GM23338 (cell line): ENCODE data around the gene MAVS. TPM values are rescaled to one million over a fixed set of nuclear protein-coding genes. Genes with fewer than 3 reads are reported as not detected.

Source experiments
- ATAC-seq: fragments of 200-7000 bp; cut with Tn5 transposase; 3 replicates; pipeline ENCODE4 v1.9.1; 2020
- DNase-seq: peaks from one replicate; pipeline ENCODE4 v3.0.0-alpha.2; 2015; ENCODE audit warnings: low spot score
- H2AFZ ChIP-seq: fragments of 200-600 bp; sonication (generic); 2 replicates; pipeline ENCODE4 v1.8.0; 2016; ENCODE audit warnings: antibody characterized with exemption, mild to moderate bottlenecking, moderate library complexity
- H3F3A ChIP-seq: fragments of 200-600 bp; sonication (generic); replicated peaks from 2 replicates; pipeline ENCODE4 v1.8.0; 2017; ENCODE audit warnings: antibody characterized with exemption, mixed run types, low read depth
- H3K27ac ChIP-seq: fragments of 200-600 bp; sonication (generic); 2 replicates; pipeline ENCODE4 v1.6.1; 2016; ENCODE audit warnings: low read depth
- H3K27me3 ChIP-seq: fragments of 200-600 bp; sonication (generic); 2 replicates; pipeline ENCODE4 v1.8.0; 2016; ENCODE audit warnings: mild to moderate bottlenecking, mixed run types, moderate library complexity; ENCODE audit not compliant: insufficient read depth
- H3K36me3 ChIP-seq: fragments of 200-600 bp; sonication (generic); 2 replicates; pipeline ENCODE4 v1.8.0; 2016; ENCODE audit warnings: mild to moderate bottlenecking; ENCODE audit not compliant: insufficient read depth
- H3K4me1 ChIP-seq: fragments of 200-600 bp; sonication (generic); 2 replicates; pipeline ENCODE4 v1.8.0; 2016; ENCODE audit warnings: mild to moderate bottlenecking, moderate library complexity; ENCODE audit not compliant: insufficient read depth
- H3K4me2 ChIP-seq: fragments of 200-600 bp; sonication (generic); 2 replicates; pipeline ENCODE4 v1.7.1; 2017; ENCODE audit warnings: mixed run types
- H3K4me3 ChIP-seq: fragments of 200-600 bp; sonication (generic); 2 replicates; pipeline ENCODE4 v1.6.1; 2016; ENCODE audit warnings: mixed run types
- H3K79me2 ChIP-seq: fragments of 200-600 bp; sonication (generic); replicated peaks from 2 replicates; pipeline ENCODE4 v1.8.0; 2017; ENCODE audit warnings: mild to moderate bottlenecking; ENCODE audit not compliant: insufficient read depth
- H3K9me2 ChIP-seq: fragments of 200-600 bp; sonication (generic); 2 replicates; pipeline ENCODE4 v1.8.0; 2017; ENCODE audit not compliant: insufficient read depth
- H4K20me1 ChIP-seq: fragments of 200-600 bp; sonication (generic); replicated peaks from 2 replicates; pipeline ENCODE4 v1.8.0; 2017; ENCODE audit warnings: mild to moderate bottlenecking; ENCODE audit not compliant: insufficient read depth
- H3K27ac Mint-ChIP-seq: 2 replicates; pipeline ENCODE4 v1.8.0; 2020; ENCODE audit warnings: inconsistent platforms, mild to moderate bottlenecking, moderate library complexity, mixed read lengths
- H3K27me3 Mint-ChIP-seq: 3 replicates; pipeline ENCODE4 v1.8.0; 2022; ENCODE audit warnings: low read depth, mild to moderate bottlenecking, moderate library complexity, mixed read lengths, inconsistent platforms; ENCODE audit not compliant: insufficient read depth, poor library complexity
- H3K36me3 Mint-ChIP-seq: 3 replicates; pipeline ENCODE4 v1.8.0; 2021; ENCODE audit warnings: low read depth, mild to moderate bottlenecking, inconsistent platforms, moderate library complexity, mixed read lengths
- H3K4me1 Mint-ChIP-seq: 3 replicates; pipeline ENCODE4 v1.8.0; 2020; ENCODE audit warnings: mild to moderate bottlenecking, inconsistent platforms, mixed read lengths
- H3K4me3 Mint-ChIP-seq: 3 replicates; pipeline ENCODE4 v1.8.0; 2021; ENCODE audit warnings: moderate library complexity, mild to moderate bottlenecking, inconsistent platforms, mixed read lengths
- H3K9me3 Mint-ChIP-seq: 3 replicates; pipeline ENCODE4 v1.8.0; 2020; ENCODE audit warnings: moderate library complexity, mild to moderate bottlenecking, inconsistent platforms, mixed read lengths
- CREB1 ChIP-seq: fragments of 250-450 bp; sonication (Bioruptor Pico); IDR thresholded peaks from 2 replicates; pipeline ENCODE4 v1.5.0; 2020; ENCODE audit warnings: low read depth, mild to moderate bottlenecking, moderate library complexity
- EZH2 ChIP-seq: fragments of 200-600 bp; sonication (generic); IDR thresholded peaks from one replicate; pipeline ENCODE4 v1.8.0; 2017; ENCODE audit warnings: antibody characterized with exemption, mild to moderate bottlenecking, low read depth; ENCODE audit not compliant: unreplicated experiment
- EZH2phosphoT487 ChIP-seq: fragments of 200-600 bp; sonication (generic); IDR thresholded peaks from one replicate; pipeline ENCODE4 v1.8.1; 2018; ENCODE audit warnings: antibody characterized with exemption; ENCODE audit not compliant: unreplicated experiment
- JUNB ChIP-seq: IDR thresholded peaks from one replicate; pipeline ENCODE4 v1.6.1; 2016; ENCODE audit warnings: antibody characterized with exemption; ENCODE audit not compliant: unreplicated experiment
- NANOG ChIP-seq: IDR thresholded peaks from 2 replicates; pipeline ENCODE4 v1.6.1; 2016; ENCODE audit warnings: antibody characterized with exemption, borderline replicate concordance
- POLR2AphosphoS5 ChIP-seq: IDR thresholded peaks from 2 replicates; pipeline ENCODE4 v1.6.1; 2016; ENCODE audit warnings: antibody characterized with exemption, low read depth
- STAT1 ChIP-seq: IDR thresholded peaks from one replicate; pipeline ENCODE4 v1.6.1; 2016; ENCODE audit warnings: antibody characterized with exemption; ENCODE audit not compliant: unreplicated experiment
- ZNF114 ChIP-seq: fragments of 250-450 bp; sonication (Bioruptor Pico); IDR thresholded peaks from 2 replicates; pipeline ENCODE4 v1.5.0; 2020; ENCODE audit warnings: mild to moderate bottlenecking, moderate library complexity
- ZNF331 ChIP-seq: fragments of 250-450 bp; sonication (Bioruptor Pico); IDR thresholded peaks from 2 replicates; pipeline ENCODE4 v1.5.0; 2020; ENCODE audit warnings: low read depth, mild to moderate bottlenecking, moderate library complexity
- polyA plus RNA-seq: library from polyadenylated mRNA; unstranded; fragments of >200 nt; fragmentation: Nextera tagmentation; extraction: Ambion mirVana; gene quantifications from 2 replicates; pipeline ENCODE4 v1.2.1, GENCODE V29; 2016
- total RNA-seq: library from RNA; depleted of rRNA; stranded (reverse); fragments of >200 nt; shearing (Covaris generic); gene quantifications from 2 replicates; pipeline ENCODE4 v1.2.3, GENCODE V29; 2014
- TF ChIP-seq, protein P1 (sequence below): IDR thresholded peaks from one replicate; pipeline ENCODE4 v1.6.1; 2018; ENCODE audit warnings: antibody characterized with exemption; ENCODE audit not compliant: unreplicated experiment
- TF ChIP-seq, protein P2 (sequence below): fragments of 250-450 bp; sonication (Bioruptor Pico); IDR thresholded peaks from 2 replicates; pipeline ENCODE4 v1.5.0; 2020; ENCODE audit warnings: mild to moderate bottlenecking, moderate library complexity
- TF ChIP-seq, protein P3 (sequence below): IDR thresholded peaks from 2 replicates; pipeline ENCODE4 v1.6.1; 2016; ENCODE audit warnings: antibody characterized with exemption
- TF ChIP-seq, protein P4 (sequence below), 2 experiments: fragments of 200-600 bp in 1 of 2; sonication (generic) in 1 of 2; conservative IDR thresholded peaks; 2 replicates each; pipeline versions ENCODE4 v1.5.1 to v1.6.1; 2016 to 2017; ENCODE audit warnings: antibody characterized with exemption in 2 of 2, low read depth in 2 of 2, mild to moderate bottlenecking in 2 of 2, moderate library complexity in 1 of 2

MAVS gene
- total and polyA plus RNA-seq, 2 experiments from 2014 or later: 5.2 to 21.8 TPM

DNA sequence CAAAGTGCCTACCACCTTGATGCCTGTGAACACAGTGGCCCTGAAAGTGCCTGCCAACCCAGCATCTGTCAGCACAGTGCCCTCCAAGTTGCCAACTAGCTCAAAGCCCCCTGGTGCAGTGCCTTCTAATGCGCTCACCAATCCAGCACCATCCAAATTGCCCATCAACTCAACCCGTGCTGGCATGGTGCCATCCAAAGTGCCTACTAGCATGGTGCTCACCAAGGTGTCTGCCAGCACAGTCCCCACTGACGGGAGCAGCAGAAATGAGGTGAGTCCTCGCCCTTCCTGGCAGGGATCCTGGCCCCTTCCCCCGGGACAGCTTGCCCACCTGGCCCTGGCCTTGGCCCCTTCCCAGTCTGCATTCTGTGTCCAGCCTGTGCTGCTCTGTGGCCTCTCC, 17.9 kb downstream of the MAVS start:
- Mint-ChIP-seq H3K4me3 (no peak overlapping the region), H3K27me3 (peaks cover 10% of the 10 kb centered on the region), H3K9me3 (peaks cover 13% of the 10 kb centered on the region; the same call in 2 of the 3 replicates), H3K4me1 (no peaks in the 10 kb centered on the region), H3K27ac (no peak overlapping the region), H3K36me3 (peaks cover 44% of the 10 kb centered on the region)
- Histone ChIP-seq H3K36me3 (peaks cover 7% of the 10 kb centered on the region), H2AFZ (no peak overlapping the region), H3K27ac (no peak overlapping the region), H4K20me1 (no peaks in the 10 kb centered on the region), H3K4me3 (no peak overlapping the region), H3K79me2 (no peaks in the 10 kb centered on the region), H3K9me2 (no peaks in the 10 kb centered on the region), H3K4me1 (no peaks in the 10 kb centered on the region), H3K4me2 (no peak overlapping the region), H3F3A (no peaks in the 10 kb centered on the region), H3K27me3 (no peaks in the 10 kb centered on the region)
- TF ChIP-seq STAT1: no peak
- TF ChIP-seq, protein P1, sequence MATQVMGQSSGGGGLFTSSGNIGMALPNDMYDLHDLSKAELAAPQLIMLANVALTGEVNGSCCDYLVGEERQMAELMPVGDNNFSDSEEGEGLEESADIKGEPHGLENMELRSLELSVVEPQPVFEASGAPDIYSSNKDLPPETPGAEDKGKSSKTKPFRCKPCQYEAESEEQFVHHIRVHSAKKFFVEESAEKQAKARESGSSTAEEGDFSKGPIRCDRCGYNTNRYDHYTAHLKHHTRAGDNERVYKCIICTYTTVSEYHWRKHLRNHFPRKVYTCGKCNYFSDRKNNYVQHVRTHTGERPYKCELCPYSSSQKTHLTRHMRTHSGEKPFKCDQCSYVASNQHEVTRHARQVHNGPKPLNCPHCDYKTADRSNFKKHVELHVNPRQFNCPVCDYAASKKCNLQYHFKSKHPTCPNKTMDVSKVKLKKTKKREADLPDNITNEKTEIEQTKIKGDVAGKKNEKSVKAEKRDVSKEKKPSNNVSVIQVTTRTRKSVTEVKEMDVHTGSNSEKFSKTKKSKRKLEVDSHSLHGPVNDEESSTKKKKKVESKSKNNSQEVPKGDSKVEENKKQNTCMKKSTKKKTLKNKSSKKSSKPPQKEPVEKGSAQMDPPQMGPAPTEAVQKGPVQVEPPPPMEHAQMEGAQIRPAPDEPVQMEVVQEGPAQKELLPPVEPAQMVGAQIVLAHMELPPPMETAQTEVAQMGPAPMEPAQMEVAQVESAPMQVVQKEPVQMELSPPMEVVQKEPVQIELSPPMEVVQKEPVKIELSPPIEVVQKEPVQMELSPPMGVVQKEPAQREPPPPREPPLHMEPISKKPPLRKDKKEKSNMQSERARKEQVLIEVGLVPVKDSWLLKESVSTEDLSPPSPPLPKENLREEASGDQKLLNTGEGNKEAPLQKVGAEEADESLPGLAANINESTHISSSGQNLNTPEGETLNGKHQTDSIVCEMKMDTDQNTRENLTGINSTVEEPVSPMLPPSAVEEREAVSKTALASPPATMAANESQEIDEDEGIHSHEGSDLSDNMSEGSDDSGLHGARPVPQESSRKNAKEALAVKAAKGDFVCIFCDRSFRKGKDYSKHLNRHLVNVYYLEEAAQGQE: no peak
- TF ChIP-seq, protein P2, sequence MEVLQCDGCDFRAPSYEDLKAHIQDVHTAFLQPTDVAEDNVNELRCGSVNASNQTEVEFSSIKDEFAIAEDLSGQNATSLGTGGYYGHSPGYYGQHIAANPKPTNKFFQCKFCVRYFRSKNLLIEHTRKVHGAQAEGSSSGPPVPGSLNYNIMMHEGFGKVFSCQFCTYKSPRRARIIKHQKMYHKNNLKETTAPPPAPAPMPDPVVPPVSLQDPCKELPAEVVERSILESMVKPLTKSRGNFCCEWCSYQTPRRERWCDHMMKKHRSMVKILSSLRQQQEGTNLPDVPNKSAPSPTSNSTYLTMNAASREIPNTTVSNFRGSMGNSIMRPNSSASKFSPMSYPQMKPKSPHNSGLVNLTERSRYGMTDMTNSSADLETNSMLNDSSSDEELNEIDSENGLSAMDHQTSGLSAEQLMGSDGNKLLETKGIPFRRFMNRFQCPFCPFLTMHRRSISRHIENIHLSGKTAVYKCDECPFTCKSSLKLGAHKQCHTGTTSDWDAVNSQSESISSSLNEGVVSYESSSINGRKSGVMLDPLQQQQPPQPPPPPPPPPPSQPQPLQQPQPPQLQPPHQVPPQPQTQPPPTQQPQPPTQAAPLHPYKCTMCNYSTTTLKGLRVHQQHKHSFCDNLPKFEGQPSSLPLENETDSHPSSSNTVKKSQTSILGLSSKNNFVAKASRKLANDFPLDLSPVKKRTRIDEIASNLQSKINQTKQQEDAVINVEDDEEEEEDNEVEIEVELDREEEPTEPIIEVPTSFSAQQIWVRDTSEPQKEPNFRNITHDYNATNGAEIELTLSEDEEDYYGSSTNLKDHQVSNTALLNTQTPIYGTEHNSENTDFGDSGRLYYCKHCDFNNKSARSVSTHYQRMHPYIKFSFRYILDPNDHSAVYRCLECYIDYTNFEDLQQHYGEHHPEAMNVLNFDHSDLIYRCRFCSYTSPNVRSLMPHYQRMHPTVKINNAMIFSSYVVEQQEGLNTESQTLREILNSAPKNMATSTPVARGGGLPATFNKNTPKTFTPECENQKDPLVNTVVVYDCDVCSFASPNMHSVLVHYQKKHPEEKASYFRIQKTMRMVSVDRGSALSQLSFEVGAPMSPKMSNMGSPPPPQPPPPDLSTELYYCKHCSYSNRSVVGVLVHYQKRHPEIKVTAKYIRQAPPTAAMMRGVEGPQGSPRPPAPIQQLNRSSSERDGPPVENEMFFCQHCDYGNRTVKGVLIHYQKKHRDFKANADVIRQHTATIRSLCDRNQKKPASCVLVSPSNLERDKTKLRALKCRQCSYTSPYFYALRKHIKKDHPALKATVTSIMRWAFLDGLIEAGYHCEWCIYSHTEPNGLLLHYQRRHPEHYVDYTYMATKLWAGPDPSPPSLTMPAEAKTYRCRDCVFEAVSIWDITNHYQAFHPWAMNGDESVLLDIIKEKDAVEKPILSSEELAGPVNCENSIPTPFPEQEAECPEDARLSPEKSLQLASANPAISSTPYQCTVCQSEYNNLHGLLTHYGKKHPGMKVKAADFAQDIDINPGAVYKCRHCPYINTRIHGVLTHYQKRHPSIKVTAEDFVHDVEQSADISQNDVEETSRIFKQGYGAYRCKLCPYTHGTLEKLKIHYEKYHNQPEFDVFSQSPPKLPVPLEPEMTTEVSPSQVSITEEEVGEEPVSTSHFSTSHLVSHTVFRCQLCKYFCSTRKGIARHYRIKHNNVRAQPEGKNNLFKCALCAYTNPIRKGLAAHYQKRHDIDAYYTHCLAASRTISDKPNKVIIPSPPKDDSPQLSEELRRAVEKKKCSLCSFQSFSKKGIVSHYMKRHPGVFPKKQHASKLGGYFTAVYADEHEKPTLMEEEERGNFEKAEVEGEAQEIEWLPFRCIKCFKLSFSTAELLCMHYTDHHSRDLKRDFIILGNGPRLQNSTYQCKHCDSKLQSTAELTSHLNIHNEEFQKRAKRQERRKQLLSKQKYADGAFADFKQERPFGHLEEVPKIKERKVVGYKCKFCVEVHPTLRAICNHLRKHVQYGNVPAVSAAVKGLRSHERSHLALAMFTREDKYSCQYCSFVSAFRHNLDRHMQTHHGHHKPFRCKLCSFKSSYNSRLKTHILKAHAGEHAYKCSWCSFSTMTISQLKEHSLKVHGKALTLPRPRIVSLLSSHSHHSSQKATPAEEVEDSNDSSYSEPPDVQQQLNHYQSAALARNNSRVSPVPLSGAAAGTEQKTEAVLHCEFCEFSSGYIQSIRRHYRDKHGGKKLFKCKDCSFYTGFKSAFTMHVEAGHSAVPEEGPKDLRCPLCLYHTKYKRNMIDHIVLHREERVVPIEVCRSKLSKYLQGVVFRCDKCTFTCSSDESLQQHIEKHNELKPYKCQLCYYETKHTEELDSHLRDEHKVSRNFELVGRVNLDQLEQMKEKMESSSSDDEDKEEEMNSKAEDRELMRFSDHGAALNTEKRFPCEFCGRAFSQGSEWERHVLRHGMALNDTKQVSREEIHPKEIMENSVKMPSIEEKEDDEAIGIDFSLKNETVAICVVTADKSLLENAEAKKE (CRISPR knock-in tag): no peak
- TF ChIP-seq ZNF331: no peak
- TF ChIP-seq, protein P3, sequence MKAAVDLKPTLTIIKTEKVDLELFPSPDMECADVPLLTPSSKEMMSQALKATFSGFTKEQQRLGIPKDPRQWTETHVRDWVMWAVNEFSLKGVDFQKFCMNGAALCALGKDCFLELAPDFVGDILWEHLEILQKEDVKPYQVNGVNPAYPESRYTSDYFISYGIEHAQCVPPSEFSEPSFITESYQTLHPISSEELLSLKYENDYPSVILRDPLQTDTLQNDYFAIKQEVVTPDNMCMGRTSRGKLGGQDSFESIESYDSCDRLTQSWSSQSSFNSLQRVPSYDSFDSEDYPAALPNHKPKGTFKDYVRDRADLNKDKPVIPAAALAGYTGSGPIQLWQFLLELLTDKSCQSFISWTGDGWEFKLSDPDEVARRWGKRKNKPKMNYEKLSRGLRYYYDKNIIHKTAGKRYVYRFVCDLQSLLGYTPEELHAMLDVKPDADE: no peak
- TF ChIP-seq NANOG: no peak
- TF ChIP-seq JUNB: no peak
- TF ChIP-seq, protein P4, sequence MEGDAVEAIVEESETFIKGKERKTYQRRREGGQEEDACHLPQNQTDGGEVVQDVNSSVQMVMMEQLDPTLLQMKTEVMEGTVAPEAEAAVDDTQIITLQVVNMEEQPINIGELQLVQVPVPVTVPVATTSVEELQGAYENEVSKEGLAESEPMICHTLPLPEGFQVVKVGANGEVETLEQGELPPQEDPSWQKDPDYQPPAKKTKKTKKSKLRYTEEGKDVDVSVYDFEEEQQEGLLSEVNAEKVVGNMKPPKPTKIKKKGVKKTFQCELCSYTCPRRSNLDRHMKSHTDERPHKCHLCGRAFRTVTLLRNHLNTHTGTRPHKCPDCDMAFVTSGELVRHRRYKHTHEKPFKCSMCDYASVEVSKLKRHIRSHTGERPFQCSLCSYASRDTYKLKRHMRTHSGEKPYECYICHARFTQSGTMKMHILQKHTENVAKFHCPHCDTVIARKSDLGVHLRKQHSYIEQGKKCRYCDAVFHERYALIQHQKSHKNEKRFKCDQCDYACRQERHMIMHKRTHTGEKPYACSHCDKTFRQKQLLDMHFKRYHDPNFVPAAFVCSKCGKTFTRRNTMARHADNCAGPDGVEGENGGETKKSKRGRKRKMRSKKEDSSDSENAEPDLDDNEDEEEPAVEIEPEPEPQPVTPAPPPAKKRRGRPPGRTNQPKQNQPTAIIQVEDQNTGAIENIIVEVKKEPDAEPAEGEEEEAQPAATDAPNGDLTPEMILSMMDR (conservative IDR thresholded peaks at IDR 0.05; ENCODE audit: low read depth in 2 of 2): no peak
- TF ChIP-seq EZH2: no peak
- no peak for TF ChIP-seq ZNF114 (CRISPR knock-in tag)
- no peak for TF ChIP-seq POLR2AphosphoS5
- no peak for TF ChIP-seq CREB1 (CRISPR knock-in tag)
- TF ChIP-seq EZH2phosphoT487: no peak
- no peak for ATAC-seq
- DNase-seq: no peak
